ENCODE results near the gene NIPAL3.
"Not testable (repeated sequence)": the region's sequence is repeated elsewhere in the genome, so short reads cannot be mapped to it uniquely, and the experiment has no call there.

The NIPAL3 gene

GRCh38 chr1:24488159-24488558 is 72.6 kb downstream of the NIPAL3 start:
- DNase-seq (ENCODE audit: low read depth in 4 of 4, low spot score in 1 of 4), result peak; percentile 34 to 64 (median 50)

DNA sequence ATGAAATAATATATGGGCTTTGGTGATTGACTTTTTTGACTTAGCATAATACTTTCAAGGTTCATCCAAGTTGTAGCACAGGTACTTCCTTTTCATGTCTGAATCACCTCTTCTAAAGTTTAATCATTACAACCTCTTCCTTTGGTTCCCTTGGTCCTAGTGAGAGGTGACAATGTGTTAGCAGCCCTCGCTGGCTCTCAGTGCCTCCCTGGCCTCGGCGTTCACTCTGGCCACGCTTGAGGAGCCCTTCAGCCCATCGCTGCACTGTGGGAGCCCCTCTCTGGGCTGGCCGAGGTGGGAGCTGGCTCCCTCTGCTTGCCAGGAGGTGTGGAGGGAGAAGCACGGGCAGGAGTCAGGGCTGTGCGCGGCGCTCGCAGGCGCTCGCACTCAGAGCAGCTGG is 74.1 kb downstream of the NIPAL3 start:
- DNase-seq (ENCODE audit: low read depth in 4 of 4, low spot score in 1 of 4), result no peak

DNA sequence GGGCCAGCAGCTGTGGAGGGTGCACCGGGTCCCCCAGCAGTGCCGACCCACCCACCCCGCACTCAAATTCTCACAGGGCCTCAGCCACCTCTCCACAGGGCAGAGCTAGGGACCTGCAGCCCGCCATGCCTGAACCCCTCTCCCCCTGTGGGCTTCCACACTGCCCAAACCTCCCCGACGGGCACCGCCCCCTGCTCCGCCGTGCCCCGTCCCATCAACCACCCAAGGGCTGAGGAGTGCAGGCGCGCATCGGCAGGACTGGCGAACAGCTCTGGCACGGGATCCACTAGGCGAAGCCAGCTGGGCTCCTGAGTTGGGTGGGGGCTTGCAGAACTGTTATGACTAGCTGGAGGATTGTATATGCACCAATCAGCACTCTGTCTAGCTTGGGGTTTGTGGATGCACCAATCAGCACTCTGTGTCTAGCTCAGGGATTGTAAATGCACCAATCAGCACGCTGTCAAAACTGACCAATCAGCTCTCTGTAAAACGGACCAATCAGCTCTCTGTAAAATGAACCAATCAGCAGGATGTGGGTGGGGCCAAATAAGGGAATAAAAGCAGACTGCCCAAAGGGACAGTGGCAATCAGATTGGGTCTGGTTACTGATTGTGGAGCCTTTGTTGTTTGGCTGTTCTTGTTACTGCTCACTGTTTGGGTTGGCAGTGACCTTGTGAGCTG is 74.6 kb downstream of the NIPAL3 start:
- DNase-seq (ENCODE audit: low read depth in 4 of 4, low spot score in 1 of 4), result no peak

DNA sequence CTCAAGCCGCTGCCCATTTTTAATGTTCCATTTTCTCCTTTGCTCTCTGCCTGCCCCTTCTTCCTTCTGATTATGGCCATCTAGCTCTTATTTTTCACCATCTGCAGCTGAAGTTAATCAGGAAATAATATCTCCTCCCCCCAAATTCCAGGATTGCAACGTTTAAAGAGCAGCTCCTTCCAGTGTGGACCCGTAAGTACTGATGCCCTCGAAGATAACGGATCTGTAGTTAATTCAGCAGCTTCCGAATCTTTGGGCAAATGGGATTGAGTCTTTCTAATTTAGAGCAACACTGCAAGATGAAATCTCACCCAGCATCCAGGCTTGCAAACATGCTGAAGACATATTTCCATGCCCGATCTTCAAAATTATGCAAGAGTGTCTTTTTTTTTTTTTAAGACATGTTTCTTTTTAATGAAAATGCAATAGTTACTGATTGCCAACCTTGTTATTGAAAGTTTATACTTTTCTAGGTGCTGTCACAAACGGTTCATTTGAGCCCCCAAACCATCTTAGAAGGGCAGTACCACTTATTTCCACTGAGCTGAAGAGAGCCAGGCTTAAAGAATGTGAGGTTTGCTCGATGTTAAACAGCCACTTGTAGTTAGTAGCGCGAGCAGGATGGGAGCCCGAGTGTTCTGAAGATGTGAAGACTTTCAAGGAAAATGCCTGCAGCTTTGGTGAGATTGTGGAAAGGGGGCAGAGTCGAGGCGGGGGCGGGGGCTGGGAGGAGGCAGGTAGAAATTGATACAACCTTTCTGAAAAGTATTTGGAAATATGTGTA is 76.2 kb downstream of the NIPAL3 start:
- no peak for DNase-seq (ENCODE audit: low read depth in 4 of 4, low spot score in 1 of 4)

- DNase-seq (ENCODE audit: low read depth in 4 of 4, low spot score in 1 of 4), result not testable (repeated sequence)
Observed at GRCh38 chr1:24492935-24493334, 77.3 kb downstream of the NIPAL3 start.

DNA sequence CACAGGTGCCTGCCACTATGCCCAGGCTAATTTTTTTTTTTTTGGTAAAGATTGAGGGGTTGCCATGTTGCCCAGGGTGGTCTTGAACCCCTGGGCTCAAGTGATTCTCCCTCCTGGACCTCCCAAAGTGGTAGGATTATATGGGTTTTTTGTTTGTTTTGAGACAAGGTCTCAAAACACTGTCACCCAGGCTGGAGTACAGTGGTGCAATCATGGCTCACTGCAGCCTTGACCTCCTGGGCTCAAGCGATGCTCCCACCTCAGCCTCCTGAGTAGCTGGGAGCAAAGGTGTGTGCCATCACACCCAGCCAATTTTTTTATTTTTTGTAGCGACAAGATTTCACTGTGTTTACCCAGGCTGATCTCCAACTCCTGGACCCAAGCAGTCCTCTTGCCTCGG is 78.2 kb downstream of the NIPAL3 start:
- no peak for DNase-seq (ENCODE audit: low read depth in 4 of 4, low spot score in 1 of 4)

DNA sequence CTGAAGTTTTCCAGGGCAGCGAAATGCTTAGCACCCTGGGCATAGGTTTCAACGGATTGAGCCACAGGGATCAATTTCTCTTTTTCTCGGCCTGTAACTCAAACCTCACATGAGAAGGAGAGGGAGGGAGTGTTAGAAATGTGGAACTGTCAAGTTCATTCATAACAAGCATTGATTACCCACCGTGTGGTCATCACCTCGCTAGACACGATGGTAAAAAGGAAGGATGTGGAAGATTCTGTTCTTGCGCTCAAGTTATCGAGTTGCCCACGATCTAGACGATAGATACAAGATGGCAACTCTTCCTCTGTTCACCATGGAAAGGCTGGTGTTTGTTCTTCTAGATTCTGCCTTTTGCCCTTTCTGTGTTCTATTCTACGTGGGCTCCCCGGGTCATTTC is 83.0 kb downstream of the NIPAL3 start:
- no peak for DNase-seq (ENCODE audit: low read depth in 4 of 4, low spot score in 1 of 4)

DNA sequence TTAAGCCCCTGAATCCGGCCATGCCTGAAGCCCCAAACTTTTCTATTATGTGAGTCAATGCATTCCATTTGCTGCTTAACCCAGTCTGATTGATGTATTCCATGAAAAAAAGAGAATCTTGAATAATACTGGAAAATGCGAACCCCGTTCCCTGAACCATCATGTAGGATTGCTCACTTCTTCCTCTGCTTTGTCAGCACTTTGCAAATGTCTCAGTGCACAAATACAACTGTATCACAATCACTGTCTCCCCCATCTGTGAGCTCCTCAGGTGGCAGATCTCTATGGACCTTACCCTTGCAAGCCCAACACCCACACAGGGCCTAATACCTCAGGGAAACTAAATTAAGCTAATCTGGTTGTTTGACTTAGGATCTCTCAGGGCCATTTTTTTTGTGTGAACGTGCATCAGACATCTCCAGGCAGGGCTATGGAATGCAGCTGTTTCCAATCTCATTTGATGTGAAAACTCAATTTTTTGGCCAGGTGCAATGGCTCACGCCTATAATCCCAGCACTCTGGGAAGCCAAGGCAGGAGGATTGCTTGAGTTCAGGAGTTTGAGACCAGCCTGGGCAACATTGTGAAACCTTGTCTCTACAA is 84.9 kb downstream of the NIPAL3 start:
- no peak for DNase-seq (ENCODE audit: low read depth in 4 of 4, low spot score in 1 of 4)

DNA sequence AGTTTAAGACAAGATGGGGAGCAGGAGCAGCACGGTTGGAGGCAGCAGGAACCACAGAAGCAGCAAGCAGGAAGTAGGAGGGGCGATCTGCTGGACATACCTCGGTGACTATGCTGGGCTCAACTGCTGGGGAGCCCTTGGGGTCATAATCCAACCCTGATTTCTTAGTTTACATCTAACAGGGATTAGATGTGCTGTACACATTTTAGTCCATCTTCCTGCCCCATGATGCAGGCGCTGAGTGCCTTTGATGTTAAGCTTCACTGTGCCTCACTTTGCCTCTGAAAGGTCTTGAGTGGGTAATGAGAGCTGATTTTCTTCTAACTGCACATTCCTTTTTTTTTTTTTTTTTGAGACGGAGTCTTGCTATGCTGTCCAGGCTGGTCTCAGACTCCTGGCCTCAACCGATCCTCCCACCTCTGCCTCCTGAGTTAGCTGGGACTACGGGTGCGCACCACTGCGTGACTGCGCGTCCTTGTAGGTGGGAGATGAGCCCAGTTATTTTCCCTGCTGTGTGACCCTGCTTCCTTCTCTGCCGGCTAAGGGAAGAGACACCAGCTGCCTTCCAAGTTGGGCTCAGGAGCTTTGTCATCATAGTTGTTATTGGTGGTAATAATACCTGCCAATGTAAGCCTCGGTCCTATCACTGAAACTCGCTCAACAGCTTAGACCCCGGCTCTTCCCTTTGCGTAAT is 85.9 kb downstream of the NIPAL3 start:
- no peak for DNase-seq (ENCODE audit: low read depth in 4 of 4, low spot score in 1 of 4)

- peak; percentile 41 to 66 (median 56) for DNase-seq (ENCODE audit: low read depth in 4 of 4, low spot score in 1 of 4)
Observed at GRCh38 chr1:24502065-24502708, 86.6 kb downstream of the NIPAL3 start.

DNA sequence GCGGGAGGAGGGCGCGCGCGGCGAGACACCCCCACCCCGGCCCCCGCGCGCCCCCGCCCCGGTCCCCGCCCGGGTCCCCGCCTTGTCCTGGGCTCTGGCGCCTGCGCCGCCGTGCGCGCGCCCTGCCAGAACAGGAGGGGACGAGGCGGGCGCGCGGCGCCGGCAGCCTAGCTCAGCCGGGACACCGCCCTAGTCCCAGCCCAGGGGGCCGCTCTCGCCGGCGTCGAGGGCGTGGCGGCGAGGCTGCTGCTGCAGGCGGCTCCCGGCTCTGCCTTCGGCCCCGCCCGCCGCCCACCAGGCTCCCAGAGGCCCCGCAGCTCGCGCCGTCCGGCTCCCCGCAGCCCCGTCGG is 87.1 kb downstream of the NIPAL3 start, which contains the start of gene RCAN3:
Gene RCAN3 (plus strand): TSS at position 128 of the 350 bp plus-strand sequence. CDS start 11,537 bp downstream, outside the sequence.
- DNase-seq (ENCODE audit: low read depth in 4 of 4, low spot score in 1 of 4), result peak; percentile 67 to 87 (median 76)

DNA sequence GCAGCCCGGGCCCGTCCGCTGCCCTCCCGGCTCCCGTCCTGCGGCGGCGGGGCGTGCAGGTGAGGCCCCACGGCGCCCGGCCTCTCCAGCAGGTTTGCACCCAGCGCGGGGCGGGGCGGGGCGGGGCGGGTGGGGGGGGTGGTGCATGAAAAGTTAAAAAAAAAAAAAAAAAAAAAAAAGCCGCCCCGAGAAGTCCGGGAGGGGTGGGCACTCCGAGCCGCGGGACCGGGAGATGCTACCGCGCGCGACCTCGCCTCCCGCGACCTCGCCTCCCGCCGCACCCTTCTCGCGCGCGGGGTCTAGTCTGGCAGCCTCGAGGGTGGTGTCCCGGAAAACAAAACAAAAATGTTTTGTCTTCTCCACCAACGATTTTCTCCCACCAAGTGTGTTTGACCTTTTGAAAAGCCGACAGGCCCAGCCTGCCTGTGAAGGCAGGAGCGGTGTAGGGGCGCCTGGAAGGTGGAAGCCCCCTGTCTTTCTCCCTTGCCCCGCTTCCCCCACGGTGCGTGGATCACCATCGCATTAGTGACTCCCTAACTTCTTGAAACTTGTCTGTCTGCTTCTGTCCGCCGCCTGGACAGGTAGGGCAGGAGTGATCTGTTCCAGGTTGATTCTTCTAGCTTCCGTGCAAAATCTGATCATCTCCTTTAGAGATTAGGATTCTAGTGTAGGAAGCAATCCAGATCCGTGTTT is 87.6 kb downstream of the NIPAL3 start:
- no peak for DNase-seq (ENCODE audit: low read depth in 4 of 4, low spot score in 1 of 4)

DNA sequence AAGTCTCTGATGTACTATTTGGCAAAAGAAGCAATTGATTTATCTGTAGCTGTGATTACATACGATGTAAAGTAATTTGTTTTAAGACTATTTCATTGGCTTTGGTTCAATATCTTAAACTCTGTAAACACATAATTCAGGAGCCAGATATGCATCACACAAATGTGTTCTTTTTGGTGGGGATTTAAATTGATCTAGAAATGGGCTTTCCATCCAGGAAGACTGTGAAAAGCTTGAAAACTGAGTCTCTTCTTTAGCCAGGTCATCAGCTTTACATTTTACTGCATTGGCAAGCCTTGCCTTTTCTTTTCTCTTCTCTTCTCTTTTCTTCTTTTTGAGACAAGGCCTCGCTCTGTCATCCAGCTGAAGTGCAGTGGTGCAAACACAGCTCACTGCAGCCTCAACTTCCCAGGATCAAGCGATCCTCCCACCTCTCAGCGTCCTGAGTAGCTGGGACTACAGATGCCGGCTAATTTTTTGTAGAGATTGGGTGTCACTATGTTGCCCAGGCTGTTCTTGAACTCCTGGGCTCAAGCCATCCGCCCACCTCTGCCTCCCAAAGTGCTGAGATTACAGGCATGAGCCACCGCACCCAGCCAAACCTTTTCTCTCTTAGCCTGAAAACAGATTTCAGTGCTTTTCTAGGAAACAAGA is 88.4 kb downstream of the NIPAL3 start:
- DNase-seq (ENCODE audit: low read depth in 4 of 4, low spot score in 1 of 4), result no peak

- no peak for DNase-seq (ENCODE audit: low read depth in 4 of 4, low spot score in 1 of 4)
Observed at GRCh38 chr1:24504560-24504959, 89.0 kb downstream of the NIPAL3 start.

- DNase-seq (ENCODE audit: low read depth in 4 of 4, low spot score in 1 of 4), result no peak
Observed at GRCh38 chr1:24505816-24506215, 90.2 kb downstream of the NIPAL3 start.

- DNase-seq (ENCODE audit: low read depth in 4 of 4, low spot score in 1 of 4), result no peak
Observed at GRCh38 chr1:24506691-24507381, 91.2 kb downstream of the NIPAL3 start.

DNA sequence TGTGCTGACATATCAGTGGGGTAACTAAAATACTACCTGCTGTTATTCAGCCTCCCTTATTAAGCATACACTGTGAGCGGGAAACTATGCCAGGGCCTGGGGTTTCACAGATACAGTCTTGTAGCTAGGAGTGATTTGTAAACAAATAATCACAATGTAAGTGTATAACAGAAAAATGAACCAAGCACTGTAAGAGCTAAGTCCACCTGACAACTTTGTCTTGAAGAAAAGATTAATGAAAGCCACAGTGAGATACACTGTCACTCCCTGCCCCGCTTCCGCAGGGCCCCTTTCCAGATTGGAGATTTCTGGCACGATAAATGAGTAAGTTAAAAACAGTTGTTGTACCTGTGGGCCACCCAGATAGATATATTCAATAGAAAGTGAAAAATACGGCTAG is 91.8 kb downstream of the NIPAL3 start:
- no peak for DNase-seq (ENCODE audit: low read depth in 4 of 4, low spot score in 1 of 4)

GRCh38 chr1:24508911-24509310 is 93.3 kb downstream of the NIPAL3 start:
- DNase-seq (ENCODE audit: low read depth in 4 of 4, low spot score in 1 of 4), result no peak

- no peak for DNase-seq (ENCODE audit: low read depth in 4 of 4, low spot score in 1 of 4)
Observed at GRCh38 chr1:24513706-24514105, 98.1 kb downstream of the NIPAL3 start.
